ENCODE measurements around the gene METTL16.

Gene METTL16

DNA sequence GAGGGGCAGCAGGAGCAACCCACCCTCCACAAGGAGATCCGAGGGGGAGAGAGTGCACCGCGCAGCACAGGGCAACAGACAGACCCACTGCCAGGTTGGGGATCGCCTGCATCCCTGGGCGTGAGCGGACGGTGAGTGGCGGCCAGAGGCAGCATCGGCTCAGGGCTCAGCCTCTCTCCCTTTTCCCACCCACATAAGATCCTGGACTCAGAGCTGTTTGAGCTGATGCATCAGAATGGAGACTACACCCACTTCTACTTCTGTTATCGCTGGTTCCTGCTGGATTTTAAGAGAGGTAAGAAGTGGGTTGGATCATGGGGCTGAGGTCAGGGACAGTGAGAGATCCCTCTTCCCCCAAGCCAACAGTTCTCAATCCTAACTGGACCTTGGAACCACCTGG lies 134.0 kb downstream of the METTL16 start:
- DNase-seq, result no peak

DNA sequence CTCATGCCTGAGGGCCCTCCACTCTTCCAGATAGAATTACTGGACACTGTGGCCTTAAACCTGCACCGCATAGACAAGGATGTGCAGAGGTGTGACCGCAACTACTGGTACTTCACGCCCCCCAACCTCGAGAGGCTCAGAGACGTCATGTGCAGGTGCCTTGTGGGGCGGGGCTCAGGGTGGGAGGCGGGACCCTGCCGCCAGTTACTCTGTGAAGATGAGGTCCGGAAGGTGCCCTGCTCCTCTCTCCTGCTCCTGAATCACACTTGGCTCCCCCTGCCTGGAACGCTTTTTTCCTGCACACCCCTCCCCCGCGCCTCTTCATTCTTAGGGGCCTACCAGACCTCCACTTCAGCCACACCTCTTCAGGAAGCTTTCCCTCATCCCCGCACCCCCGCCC lies 135.6 kb downstream of the METTL16 start:
- no peak for DNase-seq

DNA sequence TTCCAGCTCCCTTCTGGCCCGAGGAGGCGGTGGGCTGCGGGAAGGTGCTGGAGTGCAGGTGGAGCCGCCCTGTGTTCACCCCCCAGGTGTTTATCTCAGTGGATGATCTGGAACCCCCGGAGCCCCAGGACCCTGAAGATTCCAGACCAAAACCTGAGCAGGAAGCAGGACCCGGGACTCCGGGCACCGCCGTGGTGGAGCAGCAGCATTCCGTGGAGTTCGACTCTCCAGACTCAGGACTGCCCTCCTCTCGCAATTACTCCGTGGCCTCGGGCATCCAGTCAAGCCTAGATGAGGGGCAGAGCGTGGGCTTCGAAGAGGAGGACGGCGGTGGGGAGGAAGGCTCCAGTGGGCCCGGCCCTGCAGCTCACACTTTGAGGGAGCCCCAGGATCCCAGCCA lies 136.3 kb downstream of the METTL16 start:
- DNase-seq, result no peak

- no peak for DNase-seq
Measured at GRCh38 chr17:2374549-2375285, 137.0 kb downstream of the METTL16 start.

GRCh38 chr17:2373179-2373578 lies 138.5 kb downstream of the METTL16 start:
- no peak for DNase-seq

DNA sequence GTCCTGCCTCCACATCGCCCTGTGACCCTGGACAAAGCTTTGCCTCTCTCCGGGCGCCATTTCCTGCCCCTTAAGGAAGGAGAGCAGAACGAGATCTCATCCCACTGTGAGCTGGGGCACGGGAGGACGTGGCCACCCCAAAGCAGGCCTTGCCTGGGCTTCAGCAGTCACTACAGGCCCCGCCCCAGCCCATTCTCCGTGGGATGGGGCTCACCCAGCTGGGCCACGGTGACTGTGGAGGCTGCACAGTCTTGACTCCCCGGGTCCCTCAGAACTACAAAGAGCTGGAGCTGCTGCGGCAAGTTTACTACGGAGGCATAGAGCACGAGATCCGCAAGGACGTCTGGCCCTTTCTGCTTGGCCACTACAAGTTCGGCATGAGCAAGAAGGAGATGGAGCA lies 139.0 kb downstream of the METTL16 start:
- DNase-seq, result no peak

DNA sequence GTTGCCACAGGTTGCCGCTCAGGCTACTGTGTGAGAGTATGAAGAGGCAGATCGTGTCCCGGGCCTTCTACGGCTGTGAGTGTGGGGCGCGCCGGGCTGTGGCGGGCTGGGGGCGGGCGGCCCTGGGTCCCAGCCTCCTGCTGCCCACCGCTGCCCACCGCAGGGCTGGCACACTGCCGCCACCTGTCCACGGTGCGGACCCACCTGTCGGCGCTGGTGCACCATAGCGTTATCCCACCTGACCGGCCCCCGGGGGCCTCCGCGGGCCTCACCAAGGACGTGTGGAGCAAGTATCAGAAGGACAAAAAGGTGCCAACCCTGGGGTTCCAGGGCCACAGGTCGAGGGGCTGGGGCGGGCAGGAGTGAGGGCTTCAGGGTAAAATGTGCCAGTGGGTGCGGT lies 139.5 kb downstream of the METTL16 start:
- DNase-seq, result no peak

GRCh38 chr17:2371183-2372130 lies 140.2 kb downstream of the METTL16 start:
- no peak for DNase-seq

DNA sequence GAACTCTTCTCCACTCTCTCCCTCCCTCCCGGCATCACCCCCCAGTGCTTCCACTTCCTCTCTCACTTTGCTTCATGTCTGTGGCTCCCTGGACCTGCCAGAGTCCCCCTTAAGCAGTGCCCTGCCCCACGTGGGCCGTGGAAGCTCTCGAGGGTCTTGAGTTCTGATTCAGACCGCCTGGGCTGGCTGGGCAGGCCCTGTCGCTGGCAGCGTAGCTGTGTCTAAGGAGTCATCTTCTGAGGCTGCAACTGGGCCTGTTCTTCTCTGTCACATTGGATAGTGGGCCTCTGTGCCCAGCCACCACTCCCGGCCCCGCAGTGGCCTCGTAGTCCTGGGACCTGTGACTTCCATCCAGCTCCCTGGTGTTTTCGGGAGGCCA lies 141.5 kb downstream of the METTL16 start:
- no peak for DNase-seq

DNA sequence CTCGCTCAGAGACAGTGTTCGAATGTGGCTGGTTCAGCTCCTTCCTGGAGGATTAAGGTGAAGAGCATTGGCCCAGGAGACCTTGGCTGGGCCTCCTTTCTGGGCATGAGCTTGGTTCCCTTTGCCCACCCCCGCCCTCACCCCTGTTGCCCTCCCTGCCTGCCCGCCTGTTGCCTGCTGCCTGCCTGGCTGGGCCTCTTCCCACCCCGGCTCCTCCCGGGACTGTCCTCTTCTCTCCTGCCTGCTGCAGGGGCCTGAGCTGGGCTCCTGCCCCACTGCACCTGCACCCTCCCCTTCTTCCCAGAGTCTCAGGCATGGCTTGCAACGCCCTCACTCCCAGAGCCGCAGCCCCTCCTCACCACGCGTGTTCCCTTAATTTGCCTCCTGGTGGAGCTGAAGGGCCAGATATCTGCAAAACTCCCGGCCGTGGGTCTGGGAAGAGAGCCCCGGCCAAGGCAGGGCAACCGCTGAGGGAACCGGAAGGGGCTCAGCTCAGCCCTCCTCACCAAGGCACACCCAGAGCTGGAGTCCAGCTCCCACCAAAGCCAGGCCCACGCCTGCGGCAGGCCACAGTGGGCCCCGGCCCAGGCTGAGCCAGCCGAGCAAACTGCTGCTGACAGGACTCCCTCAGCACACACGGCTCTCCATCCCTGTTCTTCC lies 142.0 kb downstream of the METTL16 start:
- no peak for DNase-seq

DNA sequence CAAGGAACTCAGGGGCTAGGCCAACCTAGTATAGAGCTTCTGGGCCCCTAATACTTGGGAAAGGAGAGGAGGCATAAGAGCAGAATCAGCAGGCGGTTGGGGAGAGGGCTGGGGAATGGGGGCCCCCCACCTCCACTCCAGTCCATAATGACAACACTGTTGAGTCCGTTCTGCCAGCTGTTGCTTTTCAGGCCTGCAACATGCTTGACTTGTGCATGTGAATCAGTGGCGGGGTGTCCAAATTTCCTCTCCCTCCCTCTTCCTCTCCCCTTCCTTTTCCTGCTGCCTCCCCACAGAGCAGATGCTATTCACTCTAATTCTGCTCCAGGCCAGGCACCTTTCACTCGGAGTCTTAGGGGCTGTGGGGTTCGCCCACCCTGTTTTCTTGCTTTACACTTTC lies 142.6 kb downstream of the METTL16 start:
- no peak for DNase-seq

- DNase-seq, result no peak
Measured at GRCh38 chr17:2368359-2368758, 143.3 kb downstream of the METTL16 start.

DNA sequence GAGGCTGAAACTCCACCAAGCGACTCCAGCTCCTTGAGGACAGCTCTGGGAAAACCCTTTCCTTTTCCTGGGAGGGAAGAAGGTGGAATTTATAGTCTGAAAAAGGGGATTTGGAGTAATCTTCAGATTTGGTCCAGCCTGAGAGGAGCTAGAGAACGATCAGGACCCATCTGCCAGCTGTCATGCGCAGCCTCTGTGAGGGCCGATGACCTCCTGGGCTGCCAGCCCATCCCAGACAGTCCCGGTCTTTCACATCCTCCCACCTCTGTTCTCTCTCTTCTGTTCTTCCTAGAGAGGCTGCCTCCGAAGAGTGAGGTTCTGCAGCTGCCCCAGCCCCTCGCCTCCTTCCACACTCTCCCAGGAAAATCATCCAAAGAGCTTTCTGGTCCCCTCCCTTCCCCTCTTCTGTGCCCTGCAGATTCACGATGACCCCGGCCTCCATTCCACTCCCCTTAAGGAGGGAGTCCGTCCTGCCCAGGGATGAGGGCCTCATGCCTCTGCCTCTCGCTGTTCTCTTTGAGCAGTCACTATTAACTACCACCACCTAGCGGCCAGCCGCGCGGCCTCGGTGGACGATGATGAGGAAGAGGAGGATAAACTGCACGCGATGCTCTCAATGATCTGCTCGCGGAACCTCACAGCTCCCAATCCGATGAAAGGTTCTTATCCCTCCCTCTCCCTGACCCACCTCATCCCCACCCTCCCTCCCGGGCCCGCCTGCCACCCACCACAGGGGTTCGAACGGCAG lies 144.8 kb downstream of the METTL16 start:
- DNase-seq, result no peak

Measured in NCI-H226 (cell line).